Smooth muscle cell (in vitro differentiated cells): ENCODE results near the gene RHOV. TPM values are rescaled to one million over a fixed set of nuclear protein-coding genes. Genes with fewer than 3 reads are reported as not detected.

Experiments used
- DNase-seq: peaks from one replicate; lab custom pipeline; 2025; ENCODE audit not compliant: unreplicated experiment; lab: John Stamatoyannopoulos, UW
- H2AFZ ChIP-seq: fragments of 200-600 bp; sonication (generic); 2 replicates; pipeline ENCODE4 v1.6.0; 2016; ENCODE audit warnings: antibody characterized with exemption, low read depth, mild to moderate bottlenecking
- H3F3A ChIP-seq: fragments of 200-600 bp; sonication (generic); 2 replicates; pipeline ENCODE4 v1.6.0; 2017; ENCODE audit warnings: antibody characterized with exemption, low read depth
- H3K27ac ChIP-seq: fragments of 200-600 bp; sonication (generic); 2 replicates; pipeline ENCODE4 v1.5.1; 2016; ENCODE audit warnings: low read depth, mild to moderate bottlenecking
- H3K27me3 ChIP-seq: fragments of 200-600 bp; sonication (generic); 2 replicates; pipeline ENCODE4 v1.6.1; 2016; ENCODE audit warnings: low read depth, mild to moderate bottlenecking
- H3K36me3 ChIP-seq: fragments of 200-600 bp; sonication (generic); 2 replicates; pipeline ENCODE4 v1.5.1; 2016; ENCODE audit warnings: low read depth
- H3K4me1 ChIP-seq: fragments of 200-600 bp; sonication (generic); 2 replicates; pipeline ENCODE4 v1.5.1; 2016; ENCODE audit warnings: low read depth
- H3K4me2 ChIP-seq: fragments of 200-600 bp; sonication (generic); 2 replicates; pipeline ENCODE4 v1.6.0; 2016; ENCODE audit warnings: mild to moderate bottlenecking
- H3K4me3 ChIP-seq: fragments of 200-600 bp; sonication (generic); 2 replicates; pipeline ENCODE4 v1.5.1; 2016; ENCODE audit warnings: mild to moderate bottlenecking
- H3K79me2 ChIP-seq: fragments of 200-600 bp; sonication (generic); 2 replicates; pipeline ENCODE4 v1.6.0; 2016; ENCODE audit warnings: low read depth, mild to moderate bottlenecking
- H3K9ac ChIP-seq: fragments of 200-600 bp; sonication (generic); 2 replicates; pipeline ENCODE4 v1.6.0; 2016; ENCODE audit warnings: low read depth
- H3K9me3 ChIP-seq: fragments of 200-600 bp; sonication (generic); replicated peaks from 2 replicates; pipeline ENCODE4 v1.5.1; 2016; ENCODE audit warnings: low read depth
- H4K20me1 ChIP-seq: fragments of 200-600 bp; sonication (generic); 2 replicates; pipeline ENCODE4 v1.6.0; 2016; ENCODE audit warnings: low read depth
- CTCF ChIP-seq: fragments of 200-600 bp; sonication (generic); IDR thresholded peaks from 2 replicates; pipeline ENCODE4 v1.5.1; 2017; ENCODE audit warnings: borderline replicate concordance, mild to moderate bottlenecking, antibody characterized with exemption; ENCODE audit not compliant: insufficient read depth, poor library complexity, severe bottlenecking
- WGBS: methylation state at CpG from one replicate; pipeline ENCODE4 v1.1.7; 2016; ENCODE audit warnings: low lambda C conversion rate; 5-methylcytosine and 5-hydroxymethylcytosine counted together
- polyA plus RNA-seq: library from polyadenylated mRNA; unstranded; fragments of >200 nt; fragmentation: Nextera tagmentation; extraction: Ambion mirVana; gene quantifications from 2 replicates; pipeline ENCODE4 v1.2.1, GENCODE V29; 2016
- total RNA-seq: library from RNA; depleted of rRNA; stranded (reverse); fragments of >200 nt; gene quantifications from 2 replicates; pipeline ENCODE4 v1.2.3, GENCODE V29; 2014

Gene RHOV
- total RNA-seq (2.9 and 3.3 TPM in 2 replicates), polyA plus RNA-seq (3.0 and 10.3 TPM in 2 replicates)

GRCh38 chr15:40873694-40874561 is at the start of gene RHOV:
TSS of gene RHOV (minus strand) at chr15:40874234. CDS start at chr15:40874139, 95 bp downstream.
- no peaks in the 10 kb centered on the region for H3K79me2 ChIP-seq
- H3K4me2 ChIP-seq: peak within 1 kb of the TSS; percentile 98
- no peaks in the 10 kb centered on the region for H3F3A ChIP-seq
- H3K9me3 ChIP-seq: no peaks in the 10 kb centered on the region
- DNase-seq: peak; percentile 15
- no peaks in the 10 kb centered on the region for H3K36me3 ChIP-seq
- H3K27ac ChIP-seq: no peak within 1 kb of the TSS
- TF ChIP-seq CTCF: no peak
- no peaks in the 10 kb centered on the region for H4K20me1 ChIP-seq
- H3K4me3 ChIP-seq: peak within 1 kb of the TSS; percentile 75
- no peaks in the 10 kb centered on the region for H3K4me1 ChIP-seq
- peaks cover 21% of the 10 kb centered on the region for H3K27me3 ChIP-seq
- WGBS: 1% methylated on average over 48 of the region's 74 CpGs
- H2AFZ ChIP-seq: peak within 1 kb of the TSS; percentile 71
- no peak within 1 kb of the TSS for H3K9ac ChIP-seq

GRCh38 chr15:40923551-40923950 is 49.5 kb upstream of the RHOV start:
- Histone ChIP-seq H3K4me2 (no peak overlapping the region), H4K20me1 (no peaks in the 10 kb centered on the region), H3K4me1 (peaks cover 26% of the 10 kb centered on the region), H3K27ac (no peak overlapping the region), H3K36me3 (no peaks in the 10 kb centered on the region), H3F3A (no peaks in the 10 kb centered on the region), H2AFZ (no peak overlapping the region), H3K9me3 (no peaks in the 10 kb centered on the region), H3K79me2 (no peaks in the 10 kb centered on the region), H3K27me3 (peaks cover 66% of the 10 kb centered on the region), H3K4me3 (no peak overlapping the region), H3K9ac (no peak overlapping the region)
- no peak for DNase-seq
- no peak for TF ChIP-seq CTCF
- WGBS: 79% methylated on average over 9 of the region's 9 CpGs

GRCh38 chr15:40922608-40923005 is 48.6 kb upstream of the RHOV start:
- no peak for TF ChIP-seq CTCF
- no peak overlapping the region for H2AFZ ChIP-seq
- no peaks in the 10 kb centered on the region for H3F3A ChIP-seq
- no peak overlapping the region for H3K4me3 ChIP-seq
- no peaks in the 10 kb centered on the region for H4K20me1 ChIP-seq
- no peaks in the 10 kb centered on the region for H3K79me2 ChIP-seq
- no peak overlapping the region for H3K27ac ChIP-seq
- H3K9me3 ChIP-seq: no peaks in the 10 kb centered on the region
- WGBS: 79% methylated on average over 10 of the region's 10 CpGs
- no peak for DNase-seq
- peaks cover 57% of the 10 kb centered on the region for H3K27me3 ChIP-seq
- H3K4me2 ChIP-seq: no peak overlapping the region
- H3K4me1 ChIP-seq: peaks cover 18% of the 10 kb centered on the region
- H3K9ac ChIP-seq: no peak overlapping the region
- H3K36me3 ChIP-seq: no peaks in the 10 kb centered on the region
